HepG2 (cell line): Measurements from ENCODE around the gene MYOM1. TPM values are rescaled to one million over a fixed set of nuclear protein-coding genes. Genes with fewer than 3 reads are reported as not detected.

ENCODE experiments used
- MIER3 ChIP-seq: IDR thresholded peaks from 2 replicates; pipeline ENCODE4 v1.6.1; 2016; ENCODE audit warnings: missing compliant biosample characterization, borderline replicate concordance
- NR2F6 ChIP-seq, 2 experiments: IDR thresholded peaks; 2 replicates each; pipeline ENCODE4 v1.6.1; 2016; ENCODE audit warnings: antibody characterized with exemption in 1 of 2, mild to moderate bottlenecking in 1 of 2
- SOX5 ChIP-seq: IDR thresholded peaks from 2 replicates; pipeline ENCODE4 v1.6.1; 2016; ENCODE audit warnings: borderline replicate concordance
- ZMYM2 ChIP-seq: sonication (generic); formaldehyde crosslinking; IDR thresholded peaks from 2 replicates; pipeline ENCODE4 v1.8.0; 2022; ENCODE audit warnings: mild to moderate bottlenecking, missing genetic modification reagents
- ZNF124 ChIP-seq: sonication (generic); formaldehyde crosslinking; IDR thresholded peaks from 2 replicates; pipeline ENCODE4 v1.4.0; 2020; ENCODE audit warnings: missing genetic modification reagents
- ZNF460 ChIP-seq: sonication (generic); formaldehyde crosslinking; IDR thresholded peaks from 2 replicates; pipeline ENCODE4 v1.5.1; 2020; ENCODE audit warnings: missing genetic modification reagents, mild to moderate bottlenecking, borderline replicate concordance
- polyA plus RNA-seq, 8 experiments: library from polyadenylated mRNA; depleted of rRNA in 3 of 8; stranded (reverse) in 7 of 8; unstranded in 1 of 8; fragments of >200 nt; fragmentation: Illumina TruSeq in 4 of 8; extraction: Trizol in 4 of 8; gene quantifications; 2 replicates each; pipeline versions ENCODE4 v1.2.1 to v1.2.3, GENCODE V29; 2011 to 2016; ENCODE audit warnings: low read depth in 4 of 8, missing spikeins in 1 of 8, mixed read lengths in 1 of 8; ENCODE audit not compliant: insufficient read depth in 1 of 8
- total RNA-seq, 5 experiments: library from RNA; depleted of rRNA; stranded (reverse); fragments of >200 nt; fragmentation: Illumina TruSeq; extraction: Trizol; gene quantifications; 2 replicates each; pipeline ENCODE4 v1.2.3, GENCODE V29; 2016; ENCODE audit warnings: low read depth in 1 of 5
- TF ChIP-seq, protein P1 (sequence below): sonication (generic); formaldehyde crosslinking; IDR thresholded peaks from one replicate; pipeline ENCODE4 v1.5.1; 2020; ENCODE audit warnings: mild to moderate bottlenecking, missing genetic modification reagents; ENCODE audit errors: not compliant biosample characterization
- TF ChIP-seq, protein P2 (sequence below): sonication (generic); formaldehyde crosslinking; IDR thresholded peaks from 2 replicates; pipeline ENCODE4 v1.5.1; 2020; ENCODE audit warnings: mild to moderate bottlenecking, missing genetic modification reagents, moderate library complexity
- TF ChIP-seq, protein P3 (sequence below): sonication (generic); formaldehyde crosslinking; IDR thresholded peaks from 2 replicates; pipeline ENCODE4 v1.4.0; 2020; ENCODE audit warnings: missing genetic modification reagents, mild to moderate bottlenecking, borderline replicate concordance
- TF ChIP-seq, protein P4 (sequence below): sonication (generic); formaldehyde crosslinking; IDR thresholded peaks from 2 replicates; pipeline ENCODE4 v1.4.0; 2020; ENCODE audit warnings: missing genetic modification reagents, borderline replicate concordance

The MYOM1 gene
- total and polyA plus RNA-seq, 2 of the 13 experiments (the other 11 are each of a cell fraction or from before 2014, with no cell fraction given) = 0.46 to 0.98 TPM

DNA sequence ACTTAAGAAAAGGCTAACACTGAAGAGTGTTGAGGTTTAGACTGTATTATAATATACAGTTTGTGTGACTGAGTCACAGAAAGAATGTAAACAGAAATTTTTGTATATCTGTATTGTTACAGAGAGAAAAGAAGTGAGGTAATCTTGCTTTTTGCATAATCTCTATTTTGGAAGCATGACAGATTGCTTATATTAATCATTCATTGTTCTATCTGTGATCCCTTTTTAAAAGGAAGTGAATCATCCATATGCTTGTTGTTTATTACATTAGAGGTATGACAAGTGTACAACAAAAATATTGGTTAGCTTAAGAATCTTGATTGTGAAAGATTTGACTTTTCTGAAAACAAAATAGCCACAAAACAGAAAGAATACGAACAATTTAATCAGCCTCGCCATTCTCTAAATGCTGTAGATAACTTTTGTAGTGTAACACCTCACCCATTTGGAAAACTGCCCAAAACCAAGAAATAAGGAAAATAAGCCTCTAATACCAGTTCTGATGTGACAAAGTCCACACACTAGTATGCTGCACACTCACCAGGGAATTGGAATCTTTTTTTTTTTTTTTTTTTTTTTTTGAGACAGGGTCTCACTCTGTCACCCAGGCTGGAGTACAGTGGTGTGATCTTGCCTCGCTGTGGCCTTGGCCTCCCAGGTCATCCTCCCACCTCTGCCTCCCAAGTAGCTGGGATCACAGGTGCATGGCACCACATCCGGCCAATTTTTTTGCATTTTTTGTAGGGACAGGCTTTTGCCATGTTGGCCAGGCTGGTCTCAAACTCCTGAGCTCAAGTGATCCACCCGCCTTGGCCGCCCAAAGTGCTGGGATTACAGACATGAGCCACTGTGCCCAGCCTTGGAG lies 115.3 kb downstream of the MYOM1 start (continued):
- TF ChIP-seq, protein P1, sequence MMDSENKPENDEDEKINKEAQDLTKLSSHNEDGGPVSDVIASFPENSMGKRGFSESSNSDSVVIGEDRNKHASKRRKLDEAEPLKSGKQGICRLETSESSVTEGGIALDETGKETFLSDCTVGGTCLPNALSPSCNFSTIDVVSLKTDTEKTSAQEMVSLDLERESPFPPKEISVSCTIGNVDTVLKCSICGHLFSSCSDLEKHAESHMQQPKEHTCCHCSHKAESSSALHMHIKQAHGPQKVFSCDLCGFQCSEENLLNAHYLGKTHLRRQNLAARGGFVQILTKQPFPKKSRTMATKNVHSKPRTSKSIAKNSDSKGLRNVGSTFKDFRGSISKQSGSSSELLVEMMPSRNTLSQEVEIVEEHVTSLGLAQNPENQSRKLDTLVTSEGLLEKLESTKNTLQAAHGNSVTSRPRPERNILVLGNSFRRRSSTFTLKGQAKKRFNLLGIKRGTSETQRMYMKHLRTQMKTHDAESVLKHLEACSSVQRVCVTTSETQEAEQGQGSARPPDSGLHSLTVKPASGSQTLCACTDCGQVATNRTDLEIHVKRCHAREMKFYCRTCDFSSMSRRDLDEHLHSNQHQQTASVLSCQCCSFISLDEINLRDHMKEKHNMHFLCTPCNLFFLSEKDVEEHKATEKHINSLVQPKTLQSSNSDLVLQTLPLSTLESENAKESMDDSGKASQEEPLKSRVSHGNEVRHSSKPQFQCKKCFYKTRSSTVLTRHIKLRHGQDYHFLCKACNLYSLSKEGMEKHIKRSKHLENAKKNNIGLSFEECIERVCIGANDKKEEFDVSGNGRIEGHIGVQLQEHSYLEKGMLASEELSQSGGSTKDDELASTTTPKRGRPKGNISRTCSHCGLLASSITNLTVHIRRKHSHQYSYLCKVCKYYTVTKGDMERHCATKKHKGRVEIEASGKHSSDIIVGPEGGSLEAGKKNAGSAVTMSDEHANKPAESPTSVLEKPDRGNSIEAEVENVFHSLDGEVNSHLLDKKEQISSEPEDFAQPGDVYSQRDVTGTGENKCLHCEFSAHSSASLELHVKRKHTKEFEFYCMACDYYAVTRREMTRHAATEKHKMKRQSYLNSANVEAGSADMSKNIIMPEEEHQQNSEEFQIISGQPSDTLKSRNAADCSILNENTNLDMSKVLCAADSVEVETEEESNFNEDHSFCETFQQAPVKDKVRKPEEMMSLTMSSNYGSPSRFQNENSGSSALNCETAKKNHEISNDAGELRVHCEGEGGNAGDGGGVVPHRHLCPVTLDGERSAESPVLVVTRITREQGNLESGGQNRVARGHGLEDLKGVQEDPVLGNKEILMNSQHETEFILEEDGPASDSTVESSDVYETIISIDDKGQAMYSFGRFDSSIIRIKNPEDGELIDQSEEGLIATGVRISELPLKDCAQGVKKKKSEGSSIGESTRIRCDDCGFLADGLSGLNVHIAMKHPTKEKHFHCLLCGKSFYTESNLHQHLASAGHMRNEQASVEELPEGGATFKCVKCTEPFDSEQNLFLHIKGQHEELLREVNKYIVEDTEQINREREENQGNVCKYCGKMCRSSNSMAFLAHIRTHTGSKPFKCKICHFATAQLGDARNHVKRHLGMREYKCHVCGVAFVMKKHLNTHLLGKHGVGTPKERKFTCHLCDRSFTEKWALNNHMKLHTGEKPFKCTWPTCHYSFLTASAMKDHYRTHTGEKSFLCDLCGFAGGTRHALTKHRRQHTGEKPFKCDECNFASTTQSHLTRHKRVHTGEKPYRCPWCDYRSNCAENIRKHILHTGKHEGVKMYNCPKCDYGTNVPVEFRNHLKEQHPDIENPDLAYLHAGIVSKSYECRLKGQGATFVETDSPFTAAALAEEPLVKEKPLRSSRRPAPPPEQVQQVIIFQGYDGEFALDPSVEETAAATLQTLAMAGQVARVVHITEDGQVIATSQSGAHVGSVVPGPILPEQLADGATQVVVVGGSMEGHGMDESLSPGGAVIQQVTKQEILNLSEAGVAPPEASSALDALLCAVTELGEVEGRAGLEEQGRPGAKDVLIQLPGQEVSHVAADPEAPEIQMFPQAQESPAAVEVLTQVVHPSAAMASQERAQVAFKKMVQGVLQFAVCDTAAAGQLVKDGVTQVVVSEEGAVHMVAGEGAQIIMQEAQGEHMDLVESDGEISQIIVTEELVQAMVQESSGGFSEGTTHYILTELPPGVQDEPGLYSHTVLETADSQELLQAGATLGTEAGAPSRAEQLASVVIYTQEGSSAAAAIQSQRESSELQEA (CRISPR knock-in tag) = no peak
- TF ChIP-seq, protein P2, sequence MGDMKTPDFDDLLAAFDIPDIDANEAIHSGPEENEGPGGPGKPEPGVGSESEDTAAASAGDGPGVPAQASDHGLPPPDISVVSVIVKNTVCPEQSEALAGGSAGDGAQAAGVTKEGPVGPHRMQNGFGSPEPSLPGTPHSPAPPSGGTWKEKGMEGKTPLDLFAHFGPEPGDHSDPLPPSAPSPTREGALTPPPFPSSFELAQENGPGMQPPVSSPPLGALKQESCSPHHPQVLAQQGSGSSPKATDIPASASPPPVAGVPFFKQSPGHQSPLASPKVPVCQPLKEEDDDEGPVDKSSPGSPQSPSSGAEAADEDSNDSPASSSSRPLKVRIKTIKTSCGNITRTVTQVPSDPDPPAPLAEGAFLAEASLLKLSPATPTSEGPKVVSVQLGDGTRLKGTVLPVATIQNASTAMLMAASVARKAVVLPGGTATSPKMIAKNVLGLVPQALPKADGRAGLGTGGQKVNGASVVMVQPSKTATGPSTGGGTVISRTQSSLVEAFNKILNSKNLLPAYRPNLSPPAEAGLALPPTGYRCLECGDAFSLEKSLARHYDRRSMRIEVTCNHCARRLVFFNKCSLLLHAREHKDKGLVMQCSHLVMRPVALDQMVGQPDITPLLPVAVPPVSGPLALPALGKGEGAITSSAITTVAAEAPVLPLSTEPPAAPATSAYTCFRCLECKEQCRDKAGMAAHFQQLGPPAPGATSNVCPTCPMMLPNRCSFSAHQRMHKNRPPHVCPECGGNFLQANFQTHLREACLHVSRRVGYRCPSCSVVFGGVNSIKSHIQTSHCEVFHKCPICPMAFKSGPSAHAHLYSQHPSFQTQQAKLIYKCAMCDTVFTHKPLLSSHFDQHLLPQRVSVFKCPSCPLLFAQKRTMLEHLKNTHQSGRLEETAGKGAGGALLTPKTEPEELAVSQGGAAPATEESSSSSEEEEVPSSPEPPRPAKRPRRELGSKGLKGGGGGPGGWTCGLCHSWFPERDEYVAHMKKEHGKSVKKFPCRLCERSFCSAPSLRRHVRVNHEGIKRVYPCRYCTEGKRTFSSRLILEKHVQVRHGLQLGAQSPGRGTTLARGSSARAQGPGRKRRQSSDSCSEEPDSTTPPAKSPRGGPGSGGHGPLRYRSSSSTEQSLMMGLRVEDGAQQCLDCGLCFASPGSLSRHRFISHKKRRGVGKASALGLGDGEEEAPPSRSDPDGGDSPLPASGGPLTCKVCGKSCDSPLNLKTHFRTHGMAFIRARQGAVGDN = peak; percentile 31
- TF ChIP-seq, protein P3, sequence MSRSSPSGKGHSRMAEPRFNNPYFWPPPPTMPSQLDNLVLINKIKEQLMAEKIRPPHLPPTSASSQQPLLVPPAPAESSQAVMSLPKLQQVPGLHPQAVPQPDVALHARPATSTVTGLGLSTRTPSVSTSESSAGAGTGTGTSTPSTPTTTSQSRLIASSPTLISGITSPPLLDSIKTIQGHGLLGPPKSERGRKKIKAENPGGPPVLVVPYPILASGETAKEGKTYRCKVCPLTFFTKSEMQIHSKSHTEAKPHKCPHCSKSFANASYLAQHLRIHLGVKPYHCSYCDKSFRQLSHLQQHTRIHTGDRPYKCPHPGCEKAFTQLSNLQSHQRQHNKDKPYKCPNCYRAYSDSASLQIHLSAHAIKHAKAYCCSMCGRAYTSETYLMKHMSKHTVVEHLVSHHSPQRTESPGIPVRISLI = peak; percentile 71; the same call in 1 of the 2 replicates
- TF ChIP-seq ZNF124 (CRISPR knock-in tag) (no peak), ZMYM2 (0 out of 2 replicates have a peak, but pooled peaks have one; percentile 52), SOX5 (CRISPR knock-in tag) (0 out of 2 replicates have a peak, but pooled peaks have one; percentile 8), NR2F6 (IDR thresholded peaks at IDR 0.05) (no peak), NR2F6 (CRISPR knock-in tag; IDR thresholded peaks at IDR 0.05) (0 out of 2 replicates have a peak, but pooled peaks have one; percentile 27), MIER3 (no peak), ZNF460 (CRISPR knock-in tag) (peak; percentile 68)
- TF ChIP-seq, protein P4, sequence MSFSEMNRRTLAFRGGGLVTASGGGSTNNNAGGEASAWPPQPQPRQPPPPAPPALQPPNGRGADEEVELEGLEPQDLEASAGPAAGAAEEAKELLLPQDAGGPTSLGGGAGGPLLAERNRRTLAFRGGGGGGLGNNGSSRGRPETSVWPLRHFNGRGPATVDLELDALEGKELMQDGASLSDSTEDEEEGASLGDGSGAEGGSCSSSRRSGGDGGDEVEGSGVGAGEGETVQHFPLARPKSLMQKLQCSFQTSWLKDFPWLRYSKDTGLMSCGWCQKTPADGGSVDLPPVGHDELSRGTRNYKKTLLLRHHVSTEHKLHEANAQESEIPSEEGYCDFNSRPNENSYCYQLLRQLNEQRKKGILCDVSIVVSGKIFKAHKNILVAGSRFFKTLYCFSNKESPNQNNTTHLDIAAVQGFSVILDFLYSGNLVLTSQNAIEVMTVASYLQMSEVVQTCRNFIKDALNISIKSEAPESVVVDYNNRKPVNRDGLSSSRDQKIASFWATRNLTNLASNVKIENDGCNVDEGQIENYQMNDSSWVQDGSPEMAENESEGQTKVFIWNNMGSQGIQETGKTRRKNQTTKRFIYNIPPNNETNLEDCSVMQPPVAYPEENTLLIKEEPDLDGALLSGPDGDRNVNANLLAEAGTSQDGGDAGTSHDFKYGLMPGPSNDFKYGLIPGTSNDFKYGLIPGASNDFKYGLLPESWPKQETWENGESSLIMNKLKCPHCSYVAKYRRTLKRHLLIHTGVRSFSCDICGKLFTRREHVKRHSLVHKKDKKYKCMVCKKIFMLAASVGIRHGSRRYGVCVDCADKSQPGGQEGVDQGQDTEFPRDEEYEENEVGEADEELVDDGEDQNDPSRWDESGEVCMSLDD (CRISPR knock-in tag) = no peak
